NCI-H526 (cell line): ENCODE data around the gene DAPL1.
"Not testable (repeated sequence)": the region's sequence is repeated elsewhere in the genome, so short reads cannot be mapped to it uniquely, and the experiment has no call there.

Source experiments
- DNase-seq, 2 experiments: peaks; one replicate each; lab custom pipeline; 2025; lab: John Stamatoyannopoulos, UW

Gene DAPL1

GRCh38 chr2:158823486-158824237 is 28.5 kb downstream of the DAPL1 start:
- DNase-seq: no peak

DNA sequence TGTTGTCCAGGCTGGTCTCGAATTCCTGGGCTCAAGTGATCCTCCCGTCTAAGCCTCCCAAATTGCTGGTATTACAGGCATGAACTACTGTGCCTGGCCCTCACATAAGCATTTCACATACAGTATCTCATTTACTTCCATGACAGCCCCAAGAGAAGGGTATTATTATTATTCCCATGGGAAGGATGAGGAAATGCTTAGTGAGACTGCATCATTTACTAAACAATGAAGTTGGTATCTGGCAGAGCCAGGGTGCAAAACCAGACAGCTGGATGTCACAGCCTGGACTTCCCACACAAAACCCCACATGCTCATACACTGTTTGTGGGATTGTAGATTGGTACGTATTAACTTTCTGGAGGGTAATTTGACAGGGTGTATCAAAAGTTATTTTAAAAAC is 29.9 kb downstream of the DAPL1 start:
- DNase-seq: no peak

DNA sequence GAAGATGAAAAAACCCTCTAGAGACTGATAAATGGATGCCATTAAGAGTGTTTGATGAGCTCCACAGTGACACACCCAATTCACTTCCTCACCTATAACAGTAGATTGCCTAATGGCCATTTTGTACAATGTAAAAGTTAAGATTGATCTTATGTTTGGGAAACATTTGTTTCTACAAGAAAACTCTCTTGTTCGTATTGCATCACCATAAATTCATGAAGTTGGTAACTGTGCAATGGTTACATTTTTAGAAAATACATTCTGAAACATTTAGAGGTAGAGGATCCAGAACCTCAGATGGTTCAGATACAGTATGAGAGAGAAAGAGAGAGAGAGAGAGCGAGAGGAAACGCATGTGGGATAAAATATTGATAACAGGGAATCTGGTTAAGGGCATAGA is 31.8 kb downstream of the DAPL1 start:
- no peak for DNase-seq

DNA sequence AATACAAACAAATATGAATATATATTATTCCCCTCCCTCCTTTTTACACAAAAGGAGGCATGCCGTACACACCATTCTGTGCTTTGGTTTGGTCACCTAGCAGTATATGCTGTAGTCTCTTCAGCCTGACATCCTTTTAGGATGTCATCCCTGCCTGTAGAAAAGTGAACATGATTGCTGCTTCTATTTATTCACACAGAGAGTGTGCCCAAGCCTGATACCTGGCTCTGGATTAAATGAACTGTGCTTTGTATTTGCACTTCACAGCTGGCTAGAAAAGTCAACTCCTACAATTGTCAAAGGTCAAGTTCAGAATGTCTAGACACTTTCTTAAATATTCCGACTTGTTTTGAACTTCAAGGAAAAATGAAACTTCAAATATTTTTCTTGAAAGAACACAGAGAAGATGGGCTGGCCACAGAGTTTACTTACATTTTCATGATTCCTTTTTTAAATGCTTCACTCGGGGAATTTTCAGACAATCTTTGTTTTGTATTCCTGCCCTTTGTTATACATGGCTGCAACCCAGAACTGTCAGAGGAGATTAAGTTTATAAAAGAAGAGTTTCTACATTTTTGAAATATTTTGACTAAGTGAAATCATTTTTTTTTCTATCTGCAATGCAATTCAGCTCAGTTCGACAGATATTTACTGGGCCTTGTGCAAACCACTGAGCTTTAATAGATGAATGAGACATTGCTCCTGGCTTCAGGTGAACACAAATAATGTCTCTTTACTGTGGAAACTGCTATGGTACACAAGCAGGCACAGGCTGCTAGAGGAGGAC is 33.5 kb downstream of the DAPL1 start:
- peak in 1 of 2 experiments; percentile 15 for DNase-seq

GRCh38 chr2:158829167-158829566 is 34.0 kb downstream of the DAPL1 start:
- no peak for DNase-seq

DNA sequence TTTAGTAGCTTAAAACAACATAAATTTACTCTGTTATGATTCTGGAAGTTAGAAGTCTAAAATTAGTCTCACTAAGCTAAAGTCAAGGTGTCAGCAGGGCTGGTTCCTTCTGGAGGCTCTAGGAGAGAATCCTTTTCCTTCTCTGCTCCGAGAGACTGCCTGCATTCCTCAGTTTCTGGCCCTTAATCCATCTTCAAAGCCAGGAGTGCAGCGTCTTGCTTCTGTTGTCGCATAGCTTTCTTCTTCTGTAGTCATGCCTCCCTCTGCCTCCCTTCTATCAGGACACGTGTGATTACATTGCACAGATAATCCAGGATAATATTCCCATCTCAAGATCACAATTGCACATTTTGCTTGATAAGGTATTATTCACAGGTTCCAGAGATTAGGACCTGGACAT is 35.1 kb downstream of the DAPL1 start:
- DNase-seq: no peak

DNA sequence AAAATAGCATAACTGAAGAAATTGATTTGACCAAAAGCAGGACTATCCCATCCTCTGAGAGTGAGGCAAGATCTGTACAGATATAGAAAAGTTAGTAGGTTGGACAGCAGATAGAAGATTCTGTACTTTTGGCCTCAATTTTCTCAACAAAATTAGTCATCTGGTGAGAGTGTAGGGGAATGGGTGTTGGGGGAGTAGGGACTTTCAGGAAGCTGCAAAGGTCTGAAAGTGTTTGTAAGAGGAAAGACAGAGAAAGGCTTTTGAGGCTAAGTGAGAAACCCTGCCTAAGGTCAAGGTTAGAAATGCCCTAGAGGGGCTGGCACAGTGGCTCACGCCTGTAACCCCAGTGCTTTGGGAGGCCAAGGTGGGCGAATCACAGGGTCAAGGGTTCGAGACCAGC is 40.3 kb downstream of the DAPL1 start:
- no peak for DNase-seq

GRCh38 chr2:158837645-158838044 is 42.5 kb downstream of the DAPL1 start:
- no peak for DNase-seq

DNA sequence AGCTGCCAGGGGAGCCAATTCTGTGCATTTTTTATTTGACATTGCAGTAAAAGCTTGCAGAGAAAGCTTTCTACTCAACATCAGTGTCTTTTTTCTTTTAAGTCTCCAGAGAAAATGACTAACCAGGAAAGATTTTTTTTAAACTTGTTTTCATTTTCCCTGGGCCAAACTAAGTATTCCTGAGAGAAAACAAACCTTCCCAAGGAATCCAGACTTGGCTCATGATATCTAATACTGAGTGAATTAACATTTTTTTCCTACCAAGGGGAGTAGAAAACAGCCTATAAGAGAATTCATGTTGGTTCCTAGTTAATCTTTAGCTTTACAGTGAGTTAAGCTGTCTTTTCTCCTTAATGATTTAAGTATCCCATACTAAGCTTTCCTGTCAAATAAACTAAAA is 46.7 kb downstream of the DAPL1 start:
- DNase-seq: no peak

GRCh38 chr2:158845444-158845843 is 50.3 kb downstream of the DAPL1 start:
- no peak for DNase-seq

GRCh38 chr2:158845859-158846258 is 50.7 kb downstream of the DAPL1 start:
- DNase-seq: no peak

GRCh38 chr2:158847526-158847925 is 52.4 kb downstream of the DAPL1 start:
- DNase-seq: not testable (repeated sequence)

GRCh38 chr2:158848031-158848970 is 53.2 kb downstream of the DAPL1 start:
- not testable (repeated sequence) for DNase-seq

- not testable (repeated sequence) for DNase-seq
These were observed 65.1 kb downstream of the DAPL1 start for GRCh38 chr2:158860179-158860578.

- not testable (repeated sequence) for DNase-seq
These were observed 66.5 kb downstream of the DAPL1 start for GRCh38 chr2:158861626-158862025.

- not testable (repeated sequence) for DNase-seq
These were observed 70.4 kb downstream of the DAPL1 start for GRCh38 chr2:158865469-158865868.
